Mucosa of descending colon (tissue), 3 donors: Measurements from ENCODE around the gene PDE3A. TPM values are rescaled to one million over a fixed set of nuclear protein-coding genes. Genes with fewer than 3 reads are reported as not detected.
"Not testable (repeated sequence)": the region's sequence is repeated elsewhere in the genome, so short reads cannot be mapped to it uniquely, and the experiment has no call there.

Experiments
- ATAC-seq: fragments of 200-7000 bp; cut with Tn5 transposase; one replicate; pipeline ENCODE4 v1.9.1; 2020; ENCODE audit warnings: mild to moderate bottlenecking, moderate library complexity
- DNase-seq, 3 donors: peaks; one replicate each; pipeline ENCODE4 v3.0.0-alpha.2; 2020
- H3K36me3 ChIP-seq: fragments of 200-600 bp; one replicate; pipeline ENCODE4 v1.8.0; 2021; ENCODE audit warnings: low read depth, mild to moderate bottlenecking
- H3K4me1 ChIP-seq: fragments of 200-600 bp; one replicate; pipeline ENCODE4 v1.8.0; 2021; ENCODE audit warnings: low read depth, mild to moderate bottlenecking
- H3K4me3 ChIP-seq: fragments of 200-600 bp; one replicate; pipeline ENCODE4 v1.8.0; 2021; ENCODE audit warnings: mild to moderate bottlenecking
- H3K9me3 ChIP-seq: fragments of 200-600 bp; one replicate; pipeline ENCODE4 v1.8.0; 2021; ENCODE audit warnings: mild to moderate bottlenecking
- intact Hi-C, 2 donors: fragments of 100-400 bp; cut with DNase I in 1 of 2; cut with micrococcal nuclease in 1 of 2; formaldehyde crosslinking; loops; one replicate each; pipeline versions ENCODE4 v1.11.0 to v1.11.1; 2022; cut with DNase I, micrococcal nuclease
- total RNA-seq, 3 donors: library from RNA; stranded (reverse); fragmentation: NEBNext Ultra II Directional in 2 of 3; extraction: Animal tissue kit (Norgen Biotek cat#: 25700) in 2 of 3; gene quantifications; one replicate each; pipeline versions ENCODE4 v1.2.1 to v1.2.4, GENCODE V29; 2021 to 2023
- TF ChIP-seq, protein P1 (sequence below): fragments of 200-600 bp; IDR thresholded peaks from one replicate; pipeline ENCODE4 v1.8.0; 2022; ENCODE audit warnings: antibody characterized with exemption, mild to moderate bottlenecking
- donor health status: DM: no; HTN: no; CAD: no; lungs with moderate emphysema.
- donor health status: DM: no; HTN: no; CAD: no.
- donor health status: DM: no; HTN: yes; CAD: no.

PDE3A gene
- total RNA-seq, 3 donors from 2014 or later: 47.2 to 84.1 (median 83.9) TPM

DNA sequence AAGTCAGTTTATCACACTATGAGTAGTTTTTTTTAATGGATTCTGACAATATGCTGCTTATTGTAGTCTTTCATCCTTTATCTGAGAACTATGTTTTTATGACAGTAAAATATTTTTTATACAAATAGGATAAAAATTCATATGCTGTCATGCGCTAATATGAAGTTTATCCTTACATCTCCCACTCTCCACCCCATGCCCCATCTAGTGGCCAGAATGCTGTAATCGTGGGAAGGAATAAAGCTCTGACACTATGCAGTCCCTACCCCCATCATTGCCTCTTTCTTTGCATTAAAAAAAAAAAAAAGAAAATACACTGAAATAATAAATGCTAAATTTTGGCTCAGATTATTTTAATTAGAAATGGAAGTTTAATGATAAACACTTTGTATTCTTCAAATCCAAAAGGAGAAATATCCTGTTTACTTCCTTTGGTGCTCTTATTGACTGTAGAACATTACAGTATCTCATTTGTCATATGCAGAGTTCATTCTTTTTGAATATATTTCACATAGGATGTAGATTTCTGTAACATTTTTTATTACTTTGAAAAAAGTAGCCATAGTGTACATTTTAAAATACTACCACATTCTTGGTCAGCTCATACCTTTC lies 180.9 kb downstream of the PDE3A start:
- TF ChIP-seq, protein P1, sequence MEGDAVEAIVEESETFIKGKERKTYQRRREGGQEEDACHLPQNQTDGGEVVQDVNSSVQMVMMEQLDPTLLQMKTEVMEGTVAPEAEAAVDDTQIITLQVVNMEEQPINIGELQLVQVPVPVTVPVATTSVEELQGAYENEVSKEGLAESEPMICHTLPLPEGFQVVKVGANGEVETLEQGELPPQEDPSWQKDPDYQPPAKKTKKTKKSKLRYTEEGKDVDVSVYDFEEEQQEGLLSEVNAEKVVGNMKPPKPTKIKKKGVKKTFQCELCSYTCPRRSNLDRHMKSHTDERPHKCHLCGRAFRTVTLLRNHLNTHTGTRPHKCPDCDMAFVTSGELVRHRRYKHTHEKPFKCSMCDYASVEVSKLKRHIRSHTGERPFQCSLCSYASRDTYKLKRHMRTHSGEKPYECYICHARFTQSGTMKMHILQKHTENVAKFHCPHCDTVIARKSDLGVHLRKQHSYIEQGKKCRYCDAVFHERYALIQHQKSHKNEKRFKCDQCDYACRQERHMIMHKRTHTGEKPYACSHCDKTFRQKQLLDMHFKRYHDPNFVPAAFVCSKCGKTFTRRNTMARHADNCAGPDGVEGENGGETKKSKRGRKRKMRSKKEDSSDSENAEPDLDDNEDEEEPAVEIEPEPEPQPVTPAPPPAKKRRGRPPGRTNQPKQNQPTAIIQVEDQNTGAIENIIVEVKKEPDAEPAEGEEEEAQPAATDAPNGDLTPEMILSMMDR: peak; percentile 16
- H3K36me3 ChIP-seq: no peaks in the 10 kb centered on the region
- ATAC-seq (peak; percentile 54), DNase-seq (peak in 1 of 3 donors; percentile 42)
- intact Hi-C loops: no loop called here
- H3K9me3 ChIP-seq: no peaks in the 10 kb centered on the region
- no peaks in the 10 kb centered on the region for H3K4me1 ChIP-seq
- H3K4me3 ChIP-seq: no peak overlapping the region

DNA sequence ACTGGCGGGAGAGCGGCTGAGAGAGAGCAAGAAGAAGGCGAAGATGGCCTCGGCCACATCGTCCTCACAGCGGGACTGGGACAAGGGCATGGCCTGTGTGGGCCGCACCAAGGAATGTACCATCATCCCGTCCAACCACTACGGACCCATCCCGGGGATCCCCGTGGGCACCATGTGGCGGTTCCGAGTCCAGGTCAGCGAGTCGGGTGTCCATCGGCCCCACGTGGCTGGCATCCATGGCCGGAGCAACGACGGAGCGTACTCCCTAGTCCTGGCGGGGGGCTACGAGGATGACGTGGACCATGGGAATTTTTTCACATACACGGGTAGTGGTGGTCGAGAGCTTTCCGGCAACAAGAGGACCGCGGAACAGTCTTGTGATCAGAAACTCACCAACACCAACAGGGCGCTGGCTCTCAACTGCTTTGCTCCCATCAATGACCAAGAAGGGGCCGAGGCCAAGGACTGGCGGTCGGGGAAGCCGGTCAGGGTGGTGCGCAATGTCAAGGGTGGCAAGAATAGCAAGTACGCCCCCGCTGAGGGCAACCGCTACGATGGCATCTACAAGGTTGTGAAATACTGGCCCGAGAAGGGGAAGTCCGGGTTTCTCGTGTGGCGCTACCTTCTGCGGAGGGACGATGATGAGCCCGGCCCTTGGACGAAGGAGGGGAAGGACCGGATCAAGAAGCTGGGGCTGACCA lies 183.6 kb downstream of the PDE3A start:
- intact Hi-C loops, H3K36me3 ChIP-seq, H3K4me3 ChIP-seq, H3K9me3 ChIP-seq, H3K4me1 ChIP-seq: not testable (repeated sequence)
- DNase-seq (peak in 1 of 3 donors; percentile 10), ATAC-seq (peak; percentile 16)

DNA sequence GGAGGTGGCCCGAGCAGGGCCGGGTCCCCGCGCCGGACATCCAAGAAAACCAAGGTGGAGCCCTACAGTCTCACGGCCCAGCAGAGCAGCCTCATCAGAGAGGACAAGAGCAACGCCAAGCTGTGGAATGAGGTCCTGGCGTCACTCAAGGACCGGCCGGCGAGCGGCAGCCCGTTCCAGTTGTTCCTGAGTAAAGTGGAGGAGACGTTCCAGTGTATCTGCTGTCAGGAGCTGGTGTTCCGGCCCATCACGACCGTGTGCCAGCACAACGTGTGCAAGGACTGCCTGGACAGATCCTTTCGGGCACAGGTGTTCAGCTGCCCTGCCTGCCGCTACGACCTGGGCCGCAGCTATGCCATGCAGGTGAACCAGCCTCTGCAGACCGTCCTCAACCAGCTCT lies 184.2 kb downstream of the PDE3A start:
- H3K9me3 ChIP-seq, intact Hi-C loops, H3K4me3 ChIP-seq, DNase-seq, H3K36me3 ChIP-seq, ATAC-seq, H3K4me1 ChIP-seq: not testable (repeated sequence)

DNA sequence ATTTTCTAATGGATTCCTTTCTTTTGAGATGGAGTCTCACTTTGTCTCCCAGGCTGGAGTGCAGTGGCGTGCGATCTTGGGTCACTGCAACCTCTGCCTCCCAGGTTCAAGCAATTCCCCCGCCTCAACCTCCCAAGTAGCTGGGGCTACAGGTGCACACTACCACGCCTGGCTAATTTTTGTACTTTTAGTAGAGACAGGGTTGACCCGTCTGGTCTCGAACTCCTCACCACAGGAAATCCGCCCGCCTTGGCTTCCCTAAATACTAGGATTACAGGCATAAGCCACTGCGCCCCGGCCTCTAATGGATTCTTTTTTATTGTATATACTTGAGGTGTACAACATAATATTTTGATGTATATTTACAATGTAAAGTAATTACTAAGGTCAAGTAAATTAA lies 186.7 kb downstream of the PDE3A start:
- ATAC-seq: no peak
- no peak for DNase-seq
- intact Hi-C loops: no loop called here
- no peaks in the 10 kb centered on the region for H3K36me3 ChIP-seq
- H3K4me3 ChIP-seq: no peak overlapping the region
- TF ChIP-seq, protein P1: no peak
- no peaks in the 10 kb centered on the region for H3K9me3 ChIP-seq
- no peaks in the 10 kb centered on the region for H3K4me1 ChIP-seq

DNA sequence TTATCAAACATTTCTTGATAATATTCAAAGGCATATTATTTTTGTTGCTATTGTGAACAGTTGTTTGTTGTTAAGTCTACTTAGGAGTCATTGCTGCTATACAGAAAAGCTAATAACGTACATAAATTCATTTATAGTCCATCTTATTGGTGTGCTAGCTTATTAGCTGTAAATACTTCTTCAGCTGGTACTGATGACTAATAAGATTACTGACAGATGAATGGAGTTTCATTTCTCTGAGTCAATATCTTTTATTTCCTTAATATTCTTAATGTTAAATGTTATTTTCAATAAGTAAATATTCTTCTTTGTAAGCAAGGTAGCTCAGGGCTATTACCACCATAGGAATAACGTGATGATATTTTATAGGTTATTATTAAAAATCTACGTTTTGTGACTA lies 187.4 kb downstream of the PDE3A start:
- intact Hi-C loops: no loop called here
- Histone ChIP-seq H3K9me3 (no peaks in the 10 kb centered on the region), H3K4me1 (no peaks in the 10 kb centered on the region), H3K4me3 (no peak overlapping the region), H3K36me3 (no peaks in the 10 kb centered on the region)
- TF ChIP-seq, protein P1: no peak
- no peak for ATAC-seq
- no peak for DNase-seq

DNA sequence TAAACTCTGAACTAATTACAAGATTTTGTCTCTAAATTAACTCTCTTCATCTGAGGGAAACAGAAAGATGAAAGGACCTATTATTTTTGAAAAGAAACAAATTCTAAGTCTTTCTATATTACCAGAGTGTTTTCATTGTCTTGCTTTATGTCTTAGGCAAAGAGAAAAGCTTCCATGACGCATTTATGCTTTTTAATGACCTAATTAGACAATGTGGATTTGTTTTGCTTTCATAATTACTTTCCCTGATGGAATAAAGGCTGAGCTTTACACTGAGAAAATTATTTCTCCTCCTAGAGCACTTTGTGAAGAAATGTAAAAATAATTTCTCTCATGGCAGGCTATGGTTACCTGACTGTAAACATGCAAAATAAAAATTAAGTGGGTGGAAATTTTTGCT lies 188.8 kb downstream of the PDE3A start:
- ATAC-seq (no peak), DNase-seq (no peak)
- H3K9me3 ChIP-seq: no peaks in the 10 kb centered on the region
- TF ChIP-seq, protein P1: no peak
- H3K36me3 ChIP-seq: no peaks in the 10 kb centered on the region
- no peaks in the 10 kb centered on the region for H3K4me1 ChIP-seq
- intact Hi-C loops: no loop called here
- no peak overlapping the region for H3K4me3 ChIP-seq
